Measurements from ENCODE around the gene PLCB1.

PLCB1 gene

DNA sequence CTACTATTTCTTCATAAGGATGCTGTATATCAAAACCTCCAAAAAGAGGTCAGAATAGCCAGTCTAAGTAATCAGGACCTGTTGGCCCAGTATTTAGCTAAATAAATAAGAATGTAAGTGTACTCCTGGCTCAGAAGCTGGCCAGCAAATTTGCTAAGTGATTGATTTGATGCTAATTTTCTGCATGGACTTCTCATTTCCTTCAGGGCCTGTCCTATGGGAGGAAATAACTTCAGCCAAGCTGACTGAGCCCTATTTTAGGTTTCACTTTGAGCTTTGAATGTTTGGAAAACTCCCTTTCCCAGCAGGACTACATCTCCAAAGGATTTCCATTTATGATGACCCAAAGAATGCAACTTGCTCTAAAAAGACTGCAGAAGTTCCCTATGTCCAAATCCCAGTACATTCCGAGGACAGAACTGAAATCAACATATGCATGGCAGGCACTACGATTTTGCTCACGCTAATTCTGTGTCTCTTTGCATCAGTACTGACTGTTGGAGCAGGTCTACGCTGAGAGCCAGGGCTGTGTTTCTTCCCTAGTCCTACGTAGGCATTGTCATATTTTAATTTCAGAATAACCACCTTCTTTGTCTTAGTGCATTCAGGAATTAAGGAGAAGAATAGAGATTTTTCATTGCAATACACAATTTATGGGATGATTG lies 495.4 kb downstream of the PLCB1 start:
- no peak for DNase-seq (ENCODE audit: low read depth)
- no peak overlapping the region for H3K4me3 ChIP-seq (ENCODE audit: control insufficient read depth, low read depth, low read length)
- TF ChIP-seq, protein P1, sequence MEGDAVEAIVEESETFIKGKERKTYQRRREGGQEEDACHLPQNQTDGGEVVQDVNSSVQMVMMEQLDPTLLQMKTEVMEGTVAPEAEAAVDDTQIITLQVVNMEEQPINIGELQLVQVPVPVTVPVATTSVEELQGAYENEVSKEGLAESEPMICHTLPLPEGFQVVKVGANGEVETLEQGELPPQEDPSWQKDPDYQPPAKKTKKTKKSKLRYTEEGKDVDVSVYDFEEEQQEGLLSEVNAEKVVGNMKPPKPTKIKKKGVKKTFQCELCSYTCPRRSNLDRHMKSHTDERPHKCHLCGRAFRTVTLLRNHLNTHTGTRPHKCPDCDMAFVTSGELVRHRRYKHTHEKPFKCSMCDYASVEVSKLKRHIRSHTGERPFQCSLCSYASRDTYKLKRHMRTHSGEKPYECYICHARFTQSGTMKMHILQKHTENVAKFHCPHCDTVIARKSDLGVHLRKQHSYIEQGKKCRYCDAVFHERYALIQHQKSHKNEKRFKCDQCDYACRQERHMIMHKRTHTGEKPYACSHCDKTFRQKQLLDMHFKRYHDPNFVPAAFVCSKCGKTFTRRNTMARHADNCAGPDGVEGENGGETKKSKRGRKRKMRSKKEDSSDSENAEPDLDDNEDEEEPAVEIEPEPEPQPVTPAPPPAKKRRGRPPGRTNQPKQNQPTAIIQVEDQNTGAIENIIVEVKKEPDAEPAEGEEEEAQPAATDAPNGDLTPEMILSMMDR (conservative IDR thresholded peaks at IDR 0.05; ENCODE audit: control insufficient read depth, insufficient read depth, low read depth, low read length): no peak

DNA sequence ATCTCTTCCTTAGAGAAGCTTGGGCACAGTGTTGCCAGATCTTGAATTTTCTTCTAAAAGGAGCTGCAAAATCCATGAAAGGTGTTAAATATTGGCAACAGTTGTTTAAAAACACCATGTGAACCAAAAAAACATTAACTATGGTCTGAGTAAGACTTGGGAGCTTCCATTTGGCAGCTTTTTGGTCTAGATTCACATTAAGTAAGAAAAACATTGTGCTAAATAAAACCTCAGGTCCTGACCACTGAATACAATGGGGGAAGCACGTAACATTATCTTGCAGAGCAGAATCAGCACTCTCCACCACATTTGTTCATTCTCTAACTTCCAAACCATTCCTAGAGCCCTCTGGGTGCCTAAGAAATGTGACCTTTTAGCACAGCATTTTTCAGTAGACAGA lies 499.2 kb downstream of the PLCB1 start:
- no peak for DNase-seq (ENCODE audit: low read depth)
- H3K4me3 ChIP-seq (ENCODE audit: control insufficient read depth, low read depth, low read length): no peak overlapping the region
- TF ChIP-seq, protein P1 (conservative IDR thresholded peaks at IDR 0.05; ENCODE audit: control insufficient read depth, insufficient read depth, low read depth, low read length): no peak

DNA sequence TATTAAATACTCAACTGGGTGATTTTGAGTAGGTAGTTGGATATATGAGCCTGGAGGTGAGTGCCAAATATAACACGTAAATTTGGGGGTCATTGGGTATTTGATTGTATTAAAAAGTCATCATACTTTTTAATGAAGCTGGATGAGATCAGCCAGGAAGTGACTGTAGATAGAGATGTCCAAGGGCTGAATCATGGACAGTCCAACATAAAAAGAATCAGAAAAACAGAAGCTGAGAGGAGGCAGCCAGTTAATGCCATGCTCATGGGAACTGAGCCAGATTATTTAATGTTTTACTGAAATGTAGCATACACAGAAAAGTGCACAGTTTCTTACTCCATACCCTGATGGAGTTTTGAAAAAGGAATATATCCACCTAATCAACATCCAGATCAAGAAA lies 501.3 kb downstream of the PLCB1 start:
- TF ChIP-seq, protein P1 (conservative IDR thresholded peaks at IDR 0.05; ENCODE audit: control insufficient read depth, insufficient read depth, low read depth, low read length): no peak
- no peak overlapping the region for H3K4me3 ChIP-seq (ENCODE audit: control insufficient read depth, low read depth, low read length)
- DNase-seq (ENCODE audit: low read depth): peak; percentile 36

DNA sequence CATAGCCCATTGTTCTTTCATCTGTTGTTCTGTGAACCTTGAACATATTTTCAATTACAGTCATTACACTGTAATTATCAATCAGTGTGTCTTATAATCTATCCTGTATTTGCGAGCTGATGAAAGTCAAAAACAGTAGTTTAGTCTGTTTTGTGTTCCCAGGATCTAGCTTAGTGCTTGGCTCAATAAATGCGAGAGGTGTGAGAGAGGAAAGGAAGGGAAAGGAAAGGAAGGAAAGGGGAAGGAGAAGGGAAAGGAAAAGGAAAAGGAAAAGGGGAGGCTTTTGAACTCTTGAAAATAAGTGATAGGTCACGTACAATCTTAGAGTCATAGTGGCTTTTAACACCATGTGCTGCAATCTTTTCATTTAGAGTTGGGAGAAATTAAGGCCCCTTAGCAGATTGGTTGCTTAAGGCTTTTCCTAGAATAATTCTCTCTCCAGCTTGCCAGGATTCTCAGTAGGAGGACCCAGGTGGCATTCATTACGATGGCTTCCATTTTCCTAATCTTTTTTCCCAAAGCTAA lies 503.0 kb downstream of the PLCB1 start:
- TF ChIP-seq, protein P1 (conservative IDR thresholded peaks at IDR 0.05; ENCODE audit: control insufficient read depth, insufficient read depth, low read depth, low read length): no peak
- no peak for DNase-seq (ENCODE audit: low read depth)
- no peak overlapping the region for H3K4me3 ChIP-seq (ENCODE audit: control insufficient read depth, low read depth, low read length)

DNA sequence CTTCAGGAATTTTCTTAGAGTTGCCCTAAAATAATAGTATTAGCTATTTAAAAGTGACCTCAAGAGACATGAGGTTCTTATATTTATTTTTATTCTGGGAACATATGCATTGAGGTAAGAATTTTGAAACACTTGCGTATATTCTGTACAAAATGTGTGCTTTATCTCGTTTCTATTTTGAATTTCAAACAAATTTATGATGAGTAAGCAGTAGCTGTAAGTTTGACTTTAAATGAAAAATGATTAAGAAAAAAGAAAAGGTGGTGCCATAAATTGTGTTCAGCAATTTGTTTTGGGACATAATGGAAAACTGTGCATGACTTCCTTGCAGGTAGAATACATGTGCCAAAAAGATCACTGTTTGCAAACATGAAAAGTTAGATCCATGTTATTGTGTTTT lies 503.8 kb downstream of the PLCB1 start:
- H3K4me3 ChIP-seq (ENCODE audit: control insufficient read depth, low read depth, low read length): no peak overlapping the region
- TF ChIP-seq, protein P1 (conservative IDR thresholded peaks at IDR 0.05; ENCODE audit: control insufficient read depth, insufficient read depth, low read depth, low read length): no peak
- DNase-seq (ENCODE audit: low read depth): no peak

DNA sequence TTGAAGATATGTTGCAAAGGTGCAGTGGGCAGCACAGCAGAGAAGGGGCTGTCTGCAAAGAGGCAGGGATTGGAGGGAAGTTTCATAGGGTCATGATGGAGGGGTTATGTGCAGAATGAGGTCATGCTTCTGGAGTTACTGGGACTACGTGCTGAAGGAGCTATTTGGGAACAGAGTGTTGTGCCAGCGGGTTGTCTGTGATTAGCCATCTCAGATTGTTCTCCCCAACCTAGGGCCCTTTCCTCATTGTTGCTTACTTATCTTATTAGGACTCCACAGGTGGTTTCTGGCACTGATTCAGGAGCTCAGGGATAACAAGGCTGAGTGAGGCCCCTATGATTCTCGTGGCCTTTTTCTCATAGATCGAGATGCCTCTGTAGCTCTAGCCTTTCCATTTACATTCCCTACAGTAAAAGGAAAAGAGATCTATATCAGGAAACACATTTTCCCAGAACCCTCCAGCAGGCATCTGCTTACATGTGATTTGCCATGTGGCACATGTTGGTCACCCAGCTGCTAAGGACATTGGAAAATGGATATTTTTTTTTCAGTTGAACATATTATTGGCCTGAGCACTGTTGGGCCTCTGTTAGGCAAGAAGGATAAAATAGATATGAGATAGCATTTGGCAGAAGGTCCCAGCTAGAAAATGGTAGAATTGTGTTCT lies 507.2 kb downstream of the PLCB1 start:
- no peak overlapping the region for H3K4me3 ChIP-seq (ENCODE audit: control insufficient read depth, low read depth, low read length)
- TF ChIP-seq, protein P1 (conservative IDR thresholded peaks at IDR 0.05; ENCODE audit: control insufficient read depth, insufficient read depth, low read depth, low read length): no peak
- no peak for DNase-seq (ENCODE audit: low read depth)

All from fibroblast of mammary gland (primary cell).